ENCODE data around the gene DHRS3. TPM values are rescaled to one million over a fixed set of nuclear protein-coding genes. Genes with fewer than 3 reads are reported as not detected.

The DHRS3 gene
- total and polyA plus RNA-seq, 2 donors (not counting 3 experiments of a cell fraction or from before 2014, with no cell fraction given), result 54.3 to 75.2 TPM

DNA sequence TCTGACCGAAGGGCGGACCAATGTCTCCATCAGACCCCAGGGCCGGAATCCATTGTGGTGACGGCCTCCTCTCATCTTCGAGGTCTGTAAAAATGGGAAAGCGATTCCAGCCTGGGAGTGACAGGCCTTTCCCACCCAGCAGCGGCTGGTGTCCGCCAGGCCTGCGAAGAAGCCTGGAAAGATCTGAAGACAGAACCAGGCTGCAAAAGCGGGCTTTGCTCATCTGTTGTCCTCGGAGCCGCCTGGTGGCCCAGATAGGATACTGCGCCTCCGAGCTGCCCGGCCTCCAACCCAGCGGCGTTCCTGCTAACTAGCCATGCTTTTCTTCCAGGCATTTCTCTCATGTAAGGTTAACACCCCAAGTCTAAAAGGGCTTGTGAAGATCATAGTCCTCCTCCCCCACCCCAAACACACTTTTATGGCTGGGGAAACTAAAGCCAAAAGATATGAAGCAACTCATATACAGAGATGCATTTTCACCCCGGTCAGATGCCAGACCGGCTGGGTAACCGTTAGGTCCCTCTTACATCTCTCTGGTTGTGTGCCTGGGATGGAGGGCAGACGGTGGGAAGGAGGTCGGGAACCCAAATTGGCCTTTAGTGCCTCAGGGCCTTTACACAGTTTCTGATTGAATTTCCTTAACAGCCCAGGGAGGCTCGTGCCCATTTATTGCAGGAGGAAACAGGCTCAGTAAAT is 1.9 kb upstream of the DHRS3 start:
- no TSS peak for BruUV-seq (replicated peaks)
- no peaks in the 10 kb centered on the region for H3K9me1 ChIP-seq (replicated peaks; ENCODE audit: control insufficient read depth, extremely low read depth, insufficient read depth, low read length)
- no peak overlapping the region for H3K9ac ChIP-seq (replicated peaks; ENCODE audit: extremely low read depth, insufficient read depth, low read length)
- H3K36me3 ChIP-seq (ENCODE audit: control insufficient read depth in 2 of 2, extremely low read depth in 1 of 2, insufficient read depth in 2 of 2, low read length in 2 of 2), result no peaks in the 10 kb centered on the region
- H3K9me3 ChIP-seq (replicated peaks; ENCODE audit: control insufficient read depth, insufficient read depth, low read length), result no peaks in the 10 kb centered on the region
- FAIRE-seq, result peak; percentile 93
- no peak overlapping the region for H3K4me3 ChIP-seq (replicated peaks in 1 of 3; ENCODE audit: insufficient read depth in 1 of 3, low read depth in 1 of 3, low read length in 3 of 3)
- no peak overlapping the region for H2AFZ ChIP-seq (ENCODE audit: low read depth, low read length)
- no peaks in the 10 kb centered on the region for H4K20me1 ChIP-seq (replicated peaks; ENCODE audit: control insufficient read depth, extremely low read depth, insufficient read depth, low read length)
- intact Hi-C loops (cut with micrococcal nuclease), result loop anchor here (1.0 to 2.0 kb wide), 10 partner anchors 24 to 389 kb away; partner anchors contain the start of gene VPS13D
- H3K4me2 ChIP-seq (ENCODE audit: insufficient read depth, low read length), result no peak overlapping the region
- H3K79me2 ChIP-seq (ENCODE audit: control insufficient read depth, insufficient read depth, low read length), result peaks cover 8% of the 10 kb centered on the region
- dilution Hi-C loops (cut with MboI; ENCODE audit: extremely low pct_ligation_motif_present, low sequenced_read_pairs), result no loop called here
- peak; percentile 85 for DNase-seq (ENCODE audit: low read depth, low spot score)
- POLR2A ChIA-PET, result interaction anchor here (1.4 kb wide), 1 partner anchor 214 kb away, joined by 3 read pairs; no protein-coding TSS in a partner anchor
- TF ChIP-seq, protein P1, sequence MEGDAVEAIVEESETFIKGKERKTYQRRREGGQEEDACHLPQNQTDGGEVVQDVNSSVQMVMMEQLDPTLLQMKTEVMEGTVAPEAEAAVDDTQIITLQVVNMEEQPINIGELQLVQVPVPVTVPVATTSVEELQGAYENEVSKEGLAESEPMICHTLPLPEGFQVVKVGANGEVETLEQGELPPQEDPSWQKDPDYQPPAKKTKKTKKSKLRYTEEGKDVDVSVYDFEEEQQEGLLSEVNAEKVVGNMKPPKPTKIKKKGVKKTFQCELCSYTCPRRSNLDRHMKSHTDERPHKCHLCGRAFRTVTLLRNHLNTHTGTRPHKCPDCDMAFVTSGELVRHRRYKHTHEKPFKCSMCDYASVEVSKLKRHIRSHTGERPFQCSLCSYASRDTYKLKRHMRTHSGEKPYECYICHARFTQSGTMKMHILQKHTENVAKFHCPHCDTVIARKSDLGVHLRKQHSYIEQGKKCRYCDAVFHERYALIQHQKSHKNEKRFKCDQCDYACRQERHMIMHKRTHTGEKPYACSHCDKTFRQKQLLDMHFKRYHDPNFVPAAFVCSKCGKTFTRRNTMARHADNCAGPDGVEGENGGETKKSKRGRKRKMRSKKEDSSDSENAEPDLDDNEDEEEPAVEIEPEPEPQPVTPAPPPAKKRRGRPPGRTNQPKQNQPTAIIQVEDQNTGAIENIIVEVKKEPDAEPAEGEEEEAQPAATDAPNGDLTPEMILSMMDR (IDR thresholded peaks at IDR 0.05; ENCODE audit: extremely low read depth in 1 of 2, insufficient read depth in 1 of 2, low read depth in 1 of 2, low read length in 2 of 2), result peak; percentile 92 to 96
- TF ChIP-seq MYC (IDR thresholded peaks at IDR 0.05; ENCODE audit: low read depth, low read length) (no peak), POLR2AphosphoS5 (IDR thresholded peaks at IDR 0.05; ENCODE audit: insufficient read depth, low read depth, low read length) (peak; percentile 18), EZH2 (IDR thresholded peaks at IDR 0.05; ENCODE audit: borderline replicate concordance, low read depth, low read length, severe bottlenecking) (no peak), GATA2 (IDR thresholded peaks at IDR 0.05; ENCODE audit: insufficient read depth, insufficient read length, low read depth, low read length) (no peak), FOS (IDR thresholded peaks at IDR 0.05; ENCODE audit: borderline replicate concordance, insufficient read depth, low read length) (no peak), POLR2A (IDR thresholded peaks at IDR 0.05; ENCODE audit: low read depth, low read length) (no peak), JUN (IDR thresholded peaks at IDR 0.05; ENCODE audit: borderline replicate concordance, insufficient read depth, insufficient read length, low read depth) (no peak)
- TF ChIP-seq, protein P2, sequence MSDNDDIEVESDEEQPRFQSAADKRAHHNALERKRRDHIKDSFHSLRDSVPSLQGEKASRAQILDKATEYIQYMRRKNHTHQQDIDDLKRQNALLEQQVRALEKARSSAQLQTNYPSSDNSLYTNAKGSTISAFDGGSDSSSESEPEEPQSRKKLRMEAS (IDR thresholded peaks at IDR 0.05; ENCODE audit: insufficient read depth, insufficient read length), result no peak
- peaks cover 27% of the 10 kb centered on the region for H3K4me1 ChIP-seq (ENCODE audit: control insufficient read depth, extremely low read depth, insufficient read depth, low read length)
- peak overlapping the region; percentile 73 for H3K27ac ChIP-seq (ENCODE audit: insufficient read depth, low read depth, low read length)
- no peaks in the 10 kb centered on the region for H3K27me3 ChIP-seq (ENCODE audit: control insufficient read depth in 2 of 2, insufficient read depth in 2 of 2, low read length in 2 of 2)
- CTCF ChIA-PET, result interaction anchor here (0.6 to 9.2 kb wide), 38 partner anchors 11 to 352 kb away, joined by 3 to 131 read pairs (median 6); no protein-coding TSS in a partner anchor
